Measurements from ENCODE around the gene CCDC78.

CCDC78 gene

DNA sequence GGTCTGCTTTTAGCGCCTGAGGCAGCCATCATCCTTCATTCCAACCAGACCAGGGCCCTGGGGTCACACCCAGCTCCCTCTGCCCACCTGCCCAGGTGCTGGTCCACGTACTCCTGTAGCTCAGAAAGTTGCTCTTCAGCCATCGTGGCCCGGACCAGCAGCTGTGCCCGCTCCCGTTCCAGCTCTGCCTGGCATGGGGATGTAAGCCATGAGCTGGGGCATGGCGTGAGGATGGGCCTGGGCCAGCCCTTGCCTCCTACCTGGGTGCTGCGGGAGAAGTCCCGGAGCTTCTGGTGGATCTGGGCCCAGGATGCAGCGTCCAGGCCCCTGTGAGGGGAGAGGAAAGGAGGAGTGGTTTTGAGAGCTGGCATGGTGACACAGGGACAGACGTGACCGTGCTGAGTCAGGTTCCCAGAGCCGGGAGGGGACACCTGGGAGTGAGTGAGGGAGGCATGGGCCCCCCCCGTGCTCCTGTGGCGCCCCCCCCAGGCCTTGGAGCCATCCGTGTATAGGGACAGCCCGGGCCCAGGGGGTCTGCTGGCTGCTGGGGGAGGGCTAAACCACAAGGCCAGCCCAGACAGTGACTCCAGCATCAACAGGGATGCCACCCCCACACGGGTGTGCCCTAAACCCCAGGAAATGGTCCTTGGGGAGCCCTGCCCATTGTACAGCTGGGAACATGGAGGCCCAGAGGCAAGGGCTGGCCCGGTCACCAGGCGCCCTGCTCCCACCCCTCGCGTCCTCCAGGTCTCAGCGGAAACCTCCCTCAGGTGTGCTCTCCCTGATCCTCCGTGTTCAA is 3.2 kb downstream of the CCDC78 start:
- Histone ChIP-seq H3K27me3 (ENCODE audit: insufficient read depth, low read length, poor library complexity, severe bottlenecking) (no peaks in the 10 kb centered on the region), H3K4me3 (ENCODE audit: low read length, poor library complexity, severe bottlenecking) (no peak overlapping the region), H3K36me3 (ENCODE audit: insufficient read depth, low read length) (no peaks in the 10 kb centered on the region), H2AFZ (ENCODE audit: low read length) (no peak overlapping the region), H3F3A (ENCODE audit: low read depth) (no peaks in the 10 kb centered on the region), H3K9me3 (ENCODE audit: insufficient read depth, low read depth, low read length) (no peaks in the 10 kb centered on the region), H3K9ac (ENCODE audit: low read depth, low read length, poor library complexity, severe bottlenecking) (no peak overlapping the region), H3K9me2 (replicated peaks; ENCODE audit: low read depth, low read length) (no peaks in the 10 kb centered on the region), H3K79me2 (ENCODE audit: insufficient read depth, low read length) (no peaks in the 10 kb centered on the region), H4K20me1 (ENCODE audit: insufficient read depth, low read length, poor library complexity, severe bottlenecking) (no peaks in the 10 kb centered on the region), H3K4me2 (ENCODE audit: low read depth, low read length, poor library complexity, severe bottlenecking) (no peak overlapping the region), H3K4me1 (ENCODE audit: insufficient read depth, low read length, poor library complexity, severe bottlenecking) (peaks cover 7% of the 10 kb centered on the region)
- TF ChIP-seq, protein P1, sequence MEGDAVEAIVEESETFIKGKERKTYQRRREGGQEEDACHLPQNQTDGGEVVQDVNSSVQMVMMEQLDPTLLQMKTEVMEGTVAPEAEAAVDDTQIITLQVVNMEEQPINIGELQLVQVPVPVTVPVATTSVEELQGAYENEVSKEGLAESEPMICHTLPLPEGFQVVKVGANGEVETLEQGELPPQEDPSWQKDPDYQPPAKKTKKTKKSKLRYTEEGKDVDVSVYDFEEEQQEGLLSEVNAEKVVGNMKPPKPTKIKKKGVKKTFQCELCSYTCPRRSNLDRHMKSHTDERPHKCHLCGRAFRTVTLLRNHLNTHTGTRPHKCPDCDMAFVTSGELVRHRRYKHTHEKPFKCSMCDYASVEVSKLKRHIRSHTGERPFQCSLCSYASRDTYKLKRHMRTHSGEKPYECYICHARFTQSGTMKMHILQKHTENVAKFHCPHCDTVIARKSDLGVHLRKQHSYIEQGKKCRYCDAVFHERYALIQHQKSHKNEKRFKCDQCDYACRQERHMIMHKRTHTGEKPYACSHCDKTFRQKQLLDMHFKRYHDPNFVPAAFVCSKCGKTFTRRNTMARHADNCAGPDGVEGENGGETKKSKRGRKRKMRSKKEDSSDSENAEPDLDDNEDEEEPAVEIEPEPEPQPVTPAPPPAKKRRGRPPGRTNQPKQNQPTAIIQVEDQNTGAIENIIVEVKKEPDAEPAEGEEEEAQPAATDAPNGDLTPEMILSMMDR (conservative IDR thresholded peaks at IDR 0.05; ENCODE audit: low read length) = no peak
- no peak for TF ChIP-seq EZH2phosphoT487 (IDR thresholded peaks at IDR 0.05; ENCODE audit: borderline replicate concordance)

DNA sequence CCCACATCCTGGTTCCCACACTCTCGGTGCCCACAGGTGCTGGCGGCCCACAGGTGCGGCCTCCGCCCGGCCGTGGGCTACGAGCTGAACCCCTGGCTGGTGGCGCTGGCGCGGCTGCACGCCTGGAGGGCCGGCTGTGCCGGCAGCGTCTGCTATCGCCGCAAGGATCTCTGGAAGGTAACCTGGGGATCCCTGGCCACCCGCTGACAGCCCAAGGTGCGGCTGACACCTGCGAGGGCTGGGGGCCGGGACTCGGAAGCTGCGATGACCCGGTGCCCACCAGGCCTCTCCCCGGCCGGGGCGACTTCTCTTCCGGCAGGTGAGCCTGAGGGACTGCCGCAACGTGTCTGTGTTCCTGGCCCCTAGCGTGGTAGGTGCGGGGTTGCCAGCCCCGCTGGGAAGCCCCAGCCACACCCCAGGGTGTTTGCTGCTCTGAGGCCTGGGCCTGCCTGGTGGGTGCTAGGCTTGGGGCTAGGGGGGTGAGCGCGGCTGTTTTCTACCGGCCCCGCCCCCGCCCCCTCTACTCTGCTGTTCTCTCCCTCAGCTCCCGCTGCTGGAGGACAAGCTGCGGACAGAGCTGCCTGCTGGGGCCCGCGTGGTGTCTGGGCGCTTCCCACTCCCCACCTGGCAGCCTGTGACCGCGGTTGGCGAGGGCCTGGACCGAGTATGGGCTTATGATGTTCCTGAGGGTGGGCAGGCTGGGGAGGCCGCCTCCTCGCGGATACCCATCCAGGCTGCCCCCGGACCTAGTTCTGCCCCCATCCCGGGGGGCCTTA is 4.3 kb downstream of the CCDC78 start:
- TF ChIP-seq, protein P1 (conservative IDR thresholded peaks at IDR 0.05; ENCODE audit: low read length) = no peak
- TF ChIP-seq EZH2phosphoT487 (IDR thresholded peaks at IDR 0.05; ENCODE audit: borderline replicate concordance) = no peak
- peak overlapping the region; percentile 83 for H3K4me3 ChIP-seq (ENCODE audit: low read length, poor library complexity, severe bottlenecking)
- no peaks in the 10 kb centered on the region for H3K27me3 ChIP-seq (ENCODE audit: insufficient read depth, low read length, poor library complexity, severe bottlenecking)
- H3K9me2 ChIP-seq (replicated peaks; ENCODE audit: low read depth, low read length) = no peaks in the 10 kb centered on the region
- H3K9me3 ChIP-seq (ENCODE audit: insufficient read depth, low read depth, low read length) = no peaks in the 10 kb centered on the region
- no peaks in the 10 kb centered on the region for H3K79me2 ChIP-seq (ENCODE audit: insufficient read depth, low read length)
- peak overlapping the region; percentile 85 for H3K4me2 ChIP-seq (ENCODE audit: low read depth, low read length, poor library complexity, severe bottlenecking)
- H4K20me1 ChIP-seq (ENCODE audit: insufficient read depth, low read length, poor library complexity, severe bottlenecking) = no peaks in the 10 kb centered on the region
- H3K36me3 ChIP-seq (ENCODE audit: insufficient read depth, low read length) = no peaks in the 10 kb centered on the region
- peak overlapping the region; percentile 91 for H3K9ac ChIP-seq (ENCODE audit: low read depth, low read length, poor library complexity, severe bottlenecking)
- H2AFZ ChIP-seq (ENCODE audit: low read length) = no peak overlapping the region
- H3F3A ChIP-seq (ENCODE audit: low read depth) = no peaks in the 10 kb centered on the region
- H3K4me1 ChIP-seq (ENCODE audit: insufficient read depth, low read length, poor library complexity, severe bottlenecking) = peaks cover 7% of the 10 kb centered on the region

GRCh38 chr16:720990-721764 is 5.1 kb downstream of the CCDC78 start, which contains the start of gene ANTKMT:
ANTKMT (plus strand) TSS chr16:721146; CDS start chr16:721275, 129 bp downstream.
- Histone ChIP-seq H3K27me3 (ENCODE audit: insufficient read depth, low read length, poor library complexity, severe bottlenecking) (no peaks in the 10 kb centered on the region), H3K4me2 (ENCODE audit: low read depth, low read length, poor library complexity, severe bottlenecking) (peak within 1 kb of the TSS; percentile 85), H3K9me2 (replicated peaks; ENCODE audit: low read depth, low read length) (no peaks in the 10 kb centered on the region), H3K36me3 (ENCODE audit: insufficient read depth, low read length) (no peaks in the 10 kb centered on the region), H2AFZ (ENCODE audit: low read length) (peak within 1 kb of the TSS; percentile 73; the same call in 1 of the 2 replicates), H4K20me1 (ENCODE audit: insufficient read depth, low read length, poor library complexity, severe bottlenecking) (no peaks in the 10 kb centered on the region), H3K9me3 (ENCODE audit: insufficient read depth, low read depth, low read length) (no peaks in the 10 kb centered on the region), H3K4me3 (ENCODE audit: low read length, poor library complexity, severe bottlenecking) (peak within 1 kb of the TSS; percentile 83), H3F3A (ENCODE audit: low read depth) (no peaks in the 10 kb centered on the region), H3K4me1 (ENCODE audit: insufficient read depth, low read length, poor library complexity, severe bottlenecking) (peaks cover 7% of the 10 kb centered on the region), H3K79me2 (ENCODE audit: insufficient read depth, low read length) (no peaks in the 10 kb centered on the region), H3K9ac (ENCODE audit: low read depth, low read length, poor library complexity, severe bottlenecking) (peak within 1 kb of the TSS; percentile 91)
- no peak for TF ChIP-seq EZH2phosphoT487 (IDR thresholded peaks at IDR 0.05; ENCODE audit: borderline replicate concordance)
- TF ChIP-seq, protein P1 (conservative IDR thresholded peaks at IDR 0.05; ENCODE audit: low read length) = no peak
